Chondrocyte (in vitro differentiated cells): ENCODE data around the gene NFIA. TPM values are rescaled to one million over a fixed set of nuclear protein-coding genes. Genes with fewer than 3 reads are reported as not detected.

ENCODE experiments used
- DNase-seq: peaks from one replicate; pipeline ENCODE4 v3.0.0; 2021; ENCODE audit warnings: mixed read lengths, low spot score
- H3K27ac Mint-ChIP-seq: one replicate; pipeline ENCODE4 v1.8.0; 2021; ENCODE audit warnings: mild to moderate bottlenecking, moderate library complexity, mixed read lengths; ENCODE audit not compliant: unreplicated experiment
- H3K27me3 Mint-ChIP-seq: 2 replicates; pipeline ENCODE4 v1.8.0; 2021; ENCODE audit warnings: low read depth, mixed read lengths
- H3K36me3 Mint-ChIP-seq: 2 replicates; pipeline ENCODE4 v1.8.0; 2021; ENCODE audit warnings: low read depth, mixed read lengths
- H3K4me1 Mint-ChIP-seq: 2 replicates; pipeline ENCODE4 v1.8.0; 2021; ENCODE audit warnings: low read depth, mild to moderate bottlenecking, mixed read lengths
- H3K4me3 Mint-ChIP-seq: one replicate; pipeline ENCODE4 v1.8.0; 2021; ENCODE audit warnings: mild to moderate bottlenecking, moderate library complexity, mixed read lengths; ENCODE audit not compliant: unreplicated experiment
- H3K9me3 Mint-ChIP-seq: 2 replicates; pipeline ENCODE4 v1.8.0; 2021; ENCODE audit warnings: low read depth, mixed read lengths
- total RNA-seq: library from RNA; stranded (reverse); gene quantifications from 3 replicates; pipeline ENCODE4 v1.2.1, GENCODE V29; 2021
- TF ChIP-seq, protein P1 (sequence below): fragments of 200-600 bp; sonication (generic); IDR thresholded peaks from 2 replicates; pipeline ENCODE4 v1.5.0; 2021; ENCODE audit warnings: antibody characterized with exemption, mild to moderate bottlenecking, moderate library complexity

NFIA gene
- total RNA-seq, 1 donor from 2014 or later = 43.0 TPM

DNA sequence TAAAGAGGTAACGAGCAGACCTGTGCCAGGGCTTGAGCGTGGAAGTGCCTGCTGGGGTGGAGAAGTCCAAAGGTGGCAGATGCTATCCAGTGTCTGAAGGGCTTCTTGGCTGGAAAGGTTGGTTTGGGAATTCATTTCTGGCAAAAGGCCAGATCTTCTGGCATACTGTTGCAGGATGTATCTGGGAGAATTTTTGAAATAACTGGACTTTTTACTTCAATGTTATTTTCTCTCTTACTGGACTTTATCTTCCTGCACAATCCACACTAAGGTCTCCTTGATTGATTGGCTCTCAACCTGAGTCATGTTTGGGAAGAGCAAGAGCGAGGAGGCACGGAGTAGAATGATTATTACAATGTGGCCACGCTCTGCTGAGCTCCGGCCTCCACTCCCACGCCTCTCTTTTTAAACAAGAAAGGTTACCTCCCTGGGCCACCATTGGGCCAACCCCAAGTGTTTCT lies 364.2 kb downstream of the NFIA start:
- Mint-ChIP-seq H3K36me3 (peaks cover 2% of the 10 kb centered on the region), H3K9me3 (no peaks in the 10 kb centered on the region), H3K27ac (peak overlapping the region; percentile 36), H3K4me1 (peaks cover 69% of the 10 kb centered on the region), H3K4me3 (no peak overlapping the region), H3K27me3 (no peaks in the 10 kb centered on the region)
- DNase-seq = no peak
- TF ChIP-seq, protein P1, sequence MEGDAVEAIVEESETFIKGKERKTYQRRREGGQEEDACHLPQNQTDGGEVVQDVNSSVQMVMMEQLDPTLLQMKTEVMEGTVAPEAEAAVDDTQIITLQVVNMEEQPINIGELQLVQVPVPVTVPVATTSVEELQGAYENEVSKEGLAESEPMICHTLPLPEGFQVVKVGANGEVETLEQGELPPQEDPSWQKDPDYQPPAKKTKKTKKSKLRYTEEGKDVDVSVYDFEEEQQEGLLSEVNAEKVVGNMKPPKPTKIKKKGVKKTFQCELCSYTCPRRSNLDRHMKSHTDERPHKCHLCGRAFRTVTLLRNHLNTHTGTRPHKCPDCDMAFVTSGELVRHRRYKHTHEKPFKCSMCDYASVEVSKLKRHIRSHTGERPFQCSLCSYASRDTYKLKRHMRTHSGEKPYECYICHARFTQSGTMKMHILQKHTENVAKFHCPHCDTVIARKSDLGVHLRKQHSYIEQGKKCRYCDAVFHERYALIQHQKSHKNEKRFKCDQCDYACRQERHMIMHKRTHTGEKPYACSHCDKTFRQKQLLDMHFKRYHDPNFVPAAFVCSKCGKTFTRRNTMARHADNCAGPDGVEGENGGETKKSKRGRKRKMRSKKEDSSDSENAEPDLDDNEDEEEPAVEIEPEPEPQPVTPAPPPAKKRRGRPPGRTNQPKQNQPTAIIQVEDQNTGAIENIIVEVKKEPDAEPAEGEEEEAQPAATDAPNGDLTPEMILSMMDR = no peak

DNA sequence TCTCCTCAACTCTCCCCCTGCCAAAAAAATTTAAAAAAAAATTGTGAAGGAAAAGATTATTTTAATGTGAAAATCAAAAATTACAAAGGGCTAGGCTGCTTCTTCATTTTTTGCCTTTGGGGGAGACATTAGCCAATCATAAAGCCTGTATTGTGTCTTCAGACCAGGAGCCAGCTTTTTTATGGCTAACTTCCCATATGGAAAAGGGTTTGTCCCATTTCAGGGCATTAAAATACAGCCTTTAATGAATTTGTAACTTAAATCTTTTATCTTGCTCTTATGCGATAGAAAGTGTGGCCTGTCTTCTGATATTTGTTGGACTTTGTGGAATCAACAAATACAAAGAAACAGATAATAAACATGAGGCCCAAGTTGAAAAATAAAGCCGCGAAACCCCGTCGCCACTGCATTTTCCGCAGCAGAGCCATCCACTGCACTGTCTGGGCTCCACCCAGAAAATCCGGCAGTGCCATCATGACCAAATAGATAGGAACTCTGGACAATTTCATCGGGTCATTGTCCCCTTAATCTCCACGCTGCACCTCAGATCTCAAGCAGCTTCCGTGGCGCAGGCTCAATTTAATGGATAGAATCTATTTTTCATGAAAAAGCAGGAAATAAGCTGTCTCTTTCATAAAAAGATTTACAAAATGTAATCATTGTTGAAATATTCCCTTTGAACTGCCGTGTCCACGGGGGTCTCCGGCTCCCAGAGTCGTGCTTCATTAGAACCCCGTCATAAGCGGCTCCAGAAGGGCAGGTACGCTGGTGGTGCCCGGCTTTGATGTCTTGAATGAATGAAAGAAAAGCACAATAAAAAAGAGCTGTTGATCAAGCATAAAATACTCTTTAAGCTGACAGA lies 365.0 kb downstream of the NFIA start:
- TF ChIP-seq, protein P1 = no peak
- no peak overlapping the region for H3K4me3 Mint-ChIP-seq
- no peaks in the 10 kb centered on the region for H3K9me3 Mint-ChIP-seq
- H3K27ac Mint-ChIP-seq = no peak overlapping the region
- no peaks in the 10 kb centered on the region for H3K27me3 Mint-ChIP-seq
- H3K36me3 Mint-ChIP-seq = peaks cover 2% of the 10 kb centered on the region
- peaks cover 69% of the 10 kb centered on the region for H3K4me1 Mint-ChIP-seq
- DNase-seq = no peak

DNA sequence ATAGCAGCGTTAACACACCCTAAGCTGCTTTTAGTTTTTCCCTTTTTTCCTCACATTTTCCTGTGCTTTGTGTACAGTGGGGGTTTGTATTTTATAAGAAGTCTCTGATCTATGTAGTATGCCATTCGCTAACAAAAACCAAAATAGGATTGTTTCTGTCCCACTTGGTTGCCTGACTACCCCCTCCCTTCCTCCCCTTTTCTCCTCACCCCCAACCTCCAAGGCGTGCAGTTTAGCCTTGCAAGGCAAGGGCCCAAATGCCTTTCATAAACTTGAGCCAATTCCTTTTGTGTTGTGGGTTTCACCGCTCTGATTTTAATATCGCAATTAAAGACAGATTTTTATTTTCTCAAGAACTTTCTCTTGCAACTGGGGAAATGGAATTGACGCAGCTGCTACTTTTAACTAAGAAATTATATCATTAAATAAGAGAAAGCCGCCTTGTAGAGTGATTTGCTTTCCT lies 365.6 kb downstream of the NFIA start:
- Mint-ChIP-seq H3K27ac (no peak overlapping the region), H3K9me3 (no peaks in the 10 kb centered on the region), H3K27me3 (no peaks in the 10 kb centered on the region), H3K4me3 (no peak overlapping the region), H3K4me1 (peaks cover 73% of the 10 kb centered on the region), H3K36me3 (peaks cover 2% of the 10 kb centered on the region)
- DNase-seq = no peak
- TF ChIP-seq, protein P1 = no peak

DNA sequence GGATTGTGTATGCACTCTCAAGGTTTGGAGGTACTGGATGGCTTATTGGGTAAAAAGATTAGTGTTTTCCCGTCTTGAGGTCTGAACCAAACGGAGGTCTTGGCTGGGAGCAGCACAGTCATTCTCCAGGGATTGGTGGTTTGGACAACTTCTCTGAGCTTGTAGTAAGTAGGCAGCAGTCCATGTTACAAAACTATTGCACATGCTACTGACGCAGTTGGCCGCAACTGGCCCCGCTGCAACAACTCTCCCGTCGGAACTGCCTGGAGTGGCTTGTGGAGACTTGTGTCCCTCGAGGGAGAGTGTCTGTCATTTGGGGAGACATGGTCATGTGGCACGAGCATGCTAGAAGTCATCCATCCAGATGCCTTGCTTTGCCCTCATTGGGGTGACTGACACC lies 366.6 kb downstream of the NFIA start:
- DNase-seq = no peak
- no peak overlapping the region for H3K27ac Mint-ChIP-seq
- H3K4me1 Mint-ChIP-seq = peaks cover 73% of the 10 kb centered on the region
- H3K9me3 Mint-ChIP-seq = no peaks in the 10 kb centered on the region
- no peak overlapping the region for H3K4me3 Mint-ChIP-seq
- no peaks in the 10 kb centered on the region for H3K27me3 Mint-ChIP-seq
- peaks cover 2% of the 10 kb centered on the region for H3K36me3 Mint-ChIP-seq
- TF ChIP-seq, protein P1 = no peak

DNA sequence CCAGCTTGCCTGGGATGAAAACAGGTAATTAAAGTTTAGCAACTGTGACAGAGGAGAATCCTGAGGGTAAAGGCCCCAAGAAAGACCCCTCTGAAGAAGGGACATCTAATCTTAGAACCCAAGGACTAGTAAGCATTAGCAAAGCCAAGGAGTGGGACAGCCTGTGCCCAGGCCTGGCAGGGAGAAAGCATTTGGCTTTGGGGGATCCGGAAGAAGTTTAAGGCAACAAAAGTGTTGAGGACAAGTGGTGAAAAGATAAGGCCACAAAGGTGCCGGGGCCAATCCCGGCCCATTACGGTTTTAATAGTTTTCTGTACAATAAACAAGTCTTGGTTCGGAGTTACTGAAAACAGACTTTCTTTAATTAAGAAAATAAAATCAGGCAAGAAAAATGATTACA lies 367.0 kb downstream of the NFIA start:
- H3K27ac Mint-ChIP-seq = no peak overlapping the region
- no peak overlapping the region for H3K4me3 Mint-ChIP-seq
- peaks cover 73% of the 10 kb centered on the region for H3K4me1 Mint-ChIP-seq
- TF ChIP-seq, protein P1 = no peak
- DNase-seq = no peak
- peaks cover 2% of the 10 kb centered on the region for H3K36me3 Mint-ChIP-seq
- no peaks in the 10 kb centered on the region for H3K27me3 Mint-ChIP-seq
- H3K9me3 Mint-ChIP-seq = no peaks in the 10 kb centered on the region
